Measurements from ENCODE around the gene PTGR3.
A peak's percentile ranks its signal among the peaks of the same experiment; 100 is the strongest.

The PTGR3 gene, protein sequence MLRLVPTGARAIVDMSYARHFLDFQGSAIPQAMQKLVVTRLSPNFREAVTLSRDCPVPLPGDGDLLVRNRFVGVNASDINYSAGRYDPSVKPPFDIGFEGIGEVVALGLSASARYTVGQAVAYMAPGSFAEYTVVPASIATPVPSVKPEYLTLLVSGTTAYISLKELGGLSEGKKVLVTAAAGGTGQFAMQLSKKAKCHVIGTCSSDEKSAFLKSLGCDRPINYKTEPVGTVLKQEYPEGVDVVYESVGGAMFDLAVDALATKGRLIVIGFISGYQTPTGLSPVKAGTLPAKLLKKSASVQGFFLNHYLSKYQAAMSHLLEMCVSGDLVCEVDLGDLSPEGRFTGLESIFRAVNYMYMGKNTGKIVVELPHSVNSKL

GRCh38 chr18:75209129-75209950 is at the start of gene PTGR3:
Gene PTGR3, minus strand, starts transcription at chr18:75209139. Its CDS starts 81 bp downstream, at chr18:75209058.
- DNase-seq = peak; percentile 80 to 88

DNA sequence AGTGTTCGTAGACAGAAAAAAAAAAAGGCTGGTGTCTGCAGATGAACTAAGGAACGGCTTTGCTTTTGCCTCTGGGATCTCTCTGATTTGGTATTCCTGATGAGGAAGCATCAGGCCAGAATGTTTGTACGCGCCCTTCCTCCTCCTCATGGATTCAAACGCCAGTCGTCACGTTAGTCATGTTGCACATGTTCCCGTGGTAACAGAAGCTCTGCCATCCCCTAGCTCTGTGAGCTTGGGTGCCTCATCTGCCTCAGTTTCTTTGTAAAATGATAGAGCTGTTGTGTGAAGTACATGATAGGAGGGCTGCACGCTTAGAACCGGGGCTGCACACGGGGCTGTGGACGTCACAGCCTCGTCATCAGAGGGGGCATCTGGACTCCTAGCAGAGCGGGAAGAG is 48.7 kb upstream of the PTGR3 start:
- DNase-seq = peak in 1 of 2 experiments; percentile 59

DNA sequence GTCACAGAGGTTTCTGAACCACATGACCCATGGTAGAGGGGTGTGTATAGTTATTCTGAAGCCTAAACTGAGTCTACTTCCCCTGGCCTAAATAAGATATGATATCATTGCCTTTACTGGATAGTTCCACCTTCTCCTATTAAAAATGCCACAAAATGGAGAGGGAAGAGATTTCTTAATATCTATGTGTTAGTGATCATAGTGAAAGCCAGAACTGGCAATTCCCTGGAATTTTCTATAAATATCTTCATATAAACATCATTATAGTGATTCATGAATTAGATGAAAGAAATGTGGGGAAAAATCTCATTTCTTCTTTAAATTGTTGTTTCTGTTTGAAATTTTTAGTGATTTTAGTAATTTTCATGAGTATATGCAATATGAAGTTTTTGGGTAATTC is 47.4 kb upstream of the PTGR3 start:
- DNase-seq = no peak

GRCh38 chr18:75255094-75255493 is 46.2 kb upstream of the PTGR3 start:
- peak in 1 of 2 experiments; percentile 52 for DNase-seq

GRCh38 chr18:75253784-75254183 is 44.8 kb upstream of the PTGR3 start:
- DNase-seq = peak in 1 of 2 experiments; percentile 61

GRCh38 chr18:75253043-75253442 is 44.1 kb upstream of the PTGR3 start:
- no peak for DNase-seq

GRCh38 chr18:75252136-75252535 is 43.2 kb upstream of the PTGR3 start:
- DNase-seq = no peak

- DNase-seq = no peak
Observed at GRCh38 chr18:75251466-75251865, 42.5 kb upstream of the PTGR3 start.

- no peak for DNase-seq
Observed at GRCh38 chr18:75250471-75250821, 41.5 kb upstream of the PTGR3 start.

- no peak for DNase-seq
Observed at GRCh38 chr18:75249672-75250470, 40.9 kb upstream of the PTGR3 start.

GRCh38 chr18:75249175-75249518 is 40.2 kb upstream of the PTGR3 start:
- no peak for DNase-seq

DNA sequence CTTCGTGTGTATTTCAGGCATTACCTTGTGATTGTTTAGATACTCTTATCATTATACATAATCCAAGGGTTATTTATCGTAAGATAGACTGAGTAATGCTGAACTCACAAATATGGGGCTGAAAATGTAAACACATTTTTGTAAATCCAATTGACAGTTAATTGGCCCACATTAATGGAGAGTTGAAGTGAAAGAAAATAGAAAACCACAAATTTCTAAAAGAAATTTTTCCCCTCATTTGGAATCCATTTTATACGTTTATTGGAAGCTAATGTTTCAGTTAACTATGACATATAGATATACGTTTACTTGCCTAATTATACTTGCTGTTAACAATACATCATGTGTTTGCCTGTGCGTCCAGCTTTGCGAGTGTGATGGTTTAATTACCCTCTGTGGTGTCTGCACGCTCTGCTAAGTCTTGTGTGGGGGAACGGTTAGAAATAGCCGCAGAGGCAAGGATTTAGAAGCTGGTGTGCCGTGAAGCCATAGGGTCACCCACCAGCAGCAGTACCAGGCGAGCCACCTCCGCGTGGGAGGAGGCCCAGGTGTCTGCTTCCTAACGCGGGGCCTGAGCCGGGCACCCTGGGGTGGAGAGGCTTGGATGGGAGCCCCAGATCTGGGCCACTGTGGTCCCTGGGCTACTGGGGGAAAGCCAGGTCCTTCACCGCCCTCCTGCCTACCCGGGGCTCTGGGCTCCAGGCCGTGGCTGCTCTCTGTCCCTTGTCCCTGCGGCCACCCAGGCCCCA is 39.7 kb upstream of the PTGR3 start:
- peak; percentile 17 to 49 for DNase-seq

DNA sequence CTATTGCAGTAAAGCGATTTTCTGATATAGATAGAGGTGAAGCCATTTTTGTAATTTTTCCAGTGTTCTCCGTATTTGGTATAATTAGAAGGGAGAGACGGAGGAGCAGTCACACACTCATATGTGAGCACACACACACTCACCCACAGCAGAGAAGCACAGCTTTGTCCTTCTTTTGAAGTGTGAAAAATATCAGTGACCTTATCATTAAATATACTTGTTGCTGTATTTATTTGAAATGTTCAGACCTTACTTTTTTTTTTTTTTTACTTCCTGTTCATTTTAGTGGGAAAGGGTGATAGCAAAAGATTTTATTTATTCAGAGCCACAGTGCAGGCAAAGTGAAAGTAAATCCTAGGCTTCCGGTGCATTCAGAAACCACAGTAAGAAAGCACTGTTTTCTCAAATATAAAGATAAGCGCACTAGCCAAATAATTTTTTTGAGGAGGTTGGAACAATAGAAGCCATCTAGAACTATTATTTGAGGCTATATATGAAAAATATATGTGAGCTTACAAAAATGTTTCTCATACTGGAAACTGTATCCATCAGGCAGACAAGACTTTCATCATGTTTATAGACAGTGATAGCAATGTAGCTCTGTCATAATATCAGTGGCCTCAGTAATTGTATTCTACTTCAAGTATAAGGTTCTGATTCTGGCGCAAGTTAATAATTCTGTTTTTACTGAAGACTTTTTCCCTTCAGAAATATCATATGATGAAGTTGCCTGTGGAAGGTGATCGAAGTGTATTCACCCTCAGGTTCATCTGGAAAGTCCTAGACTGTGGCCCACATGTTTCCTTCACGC is 38.9 kb upstream of the PTGR3 start:
- no peak for DNase-seq

- peak in 1 of 2 experiments; percentile 54 for DNase-seq
Observed at GRCh38 chr18:75246721-75247610, 38.0 kb upstream of the PTGR3 start.

DNA sequence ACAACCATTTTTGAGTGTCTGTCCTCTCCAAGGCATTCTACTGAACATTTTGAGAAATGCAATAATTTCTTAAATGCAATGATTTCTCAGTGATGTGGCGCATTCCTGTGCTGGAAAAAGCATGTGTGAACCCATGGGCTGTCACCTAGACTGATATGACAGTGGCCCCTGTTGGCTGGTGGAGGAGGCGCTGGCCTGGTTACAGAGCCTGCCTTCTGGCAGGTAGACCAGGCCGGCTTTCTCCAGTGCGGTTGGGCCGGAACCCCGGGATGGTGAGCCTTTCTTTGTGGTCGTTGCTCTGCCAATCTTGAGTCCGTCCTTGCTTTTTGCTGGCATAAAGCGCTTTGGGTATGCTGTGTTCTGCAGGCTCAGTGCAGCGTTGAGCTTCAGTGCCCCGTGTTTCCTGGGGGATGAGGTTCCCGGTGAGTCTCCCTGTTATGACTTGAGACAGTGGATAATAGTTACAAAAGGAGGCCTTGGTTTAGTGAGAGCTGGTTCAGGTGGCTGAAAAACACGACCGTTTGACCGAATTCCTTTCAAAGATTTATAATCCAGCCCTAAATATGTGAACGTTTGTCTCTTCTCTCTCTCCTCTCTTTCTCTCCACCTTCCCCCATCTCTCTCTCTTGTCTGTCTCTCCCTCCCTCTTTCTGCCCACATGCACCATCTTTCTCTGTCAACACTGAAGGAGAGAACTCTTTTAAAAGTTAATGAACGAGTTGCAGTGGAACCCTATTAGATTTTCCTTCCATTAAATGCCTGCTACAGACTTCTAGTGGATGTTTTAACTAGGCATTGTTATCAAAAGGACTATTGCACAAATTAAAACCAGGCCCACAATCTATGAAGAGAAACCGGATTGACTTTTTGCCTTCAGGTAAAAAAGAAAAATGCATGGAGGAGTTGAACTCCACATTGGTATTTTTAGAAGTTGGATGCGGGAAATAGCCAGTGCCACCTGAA is 35.7 kb upstream of the PTGR3 start:
- peak in 1 of 2 experiments; percentile 58 for DNase-seq

GRCh38 chr18:75241705-75242104 is 32.8 kb upstream of the PTGR3 start:
- no peak for DNase-seq

DNA sequence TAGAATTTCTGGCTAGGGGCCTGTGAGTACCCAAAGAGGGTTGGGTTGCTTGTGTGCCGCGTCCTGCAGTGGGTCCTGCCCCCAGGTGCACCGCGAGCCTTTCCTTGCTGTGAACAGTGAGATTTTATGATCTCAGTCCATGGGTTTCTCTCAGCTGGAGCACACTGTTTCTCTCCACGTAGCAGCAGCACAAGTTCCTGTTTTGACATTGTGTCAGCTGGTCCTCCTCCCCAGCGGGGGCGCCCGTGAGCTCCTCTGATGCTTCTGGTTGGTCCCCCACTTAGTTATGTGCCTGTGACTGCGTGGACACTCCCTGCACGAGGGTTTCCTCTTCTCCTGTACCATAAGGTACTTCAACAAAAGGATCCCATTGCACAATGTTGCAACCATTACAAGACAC is 31.5 kb upstream of the PTGR3 start:
- DNase-seq = no peak

DNA sequence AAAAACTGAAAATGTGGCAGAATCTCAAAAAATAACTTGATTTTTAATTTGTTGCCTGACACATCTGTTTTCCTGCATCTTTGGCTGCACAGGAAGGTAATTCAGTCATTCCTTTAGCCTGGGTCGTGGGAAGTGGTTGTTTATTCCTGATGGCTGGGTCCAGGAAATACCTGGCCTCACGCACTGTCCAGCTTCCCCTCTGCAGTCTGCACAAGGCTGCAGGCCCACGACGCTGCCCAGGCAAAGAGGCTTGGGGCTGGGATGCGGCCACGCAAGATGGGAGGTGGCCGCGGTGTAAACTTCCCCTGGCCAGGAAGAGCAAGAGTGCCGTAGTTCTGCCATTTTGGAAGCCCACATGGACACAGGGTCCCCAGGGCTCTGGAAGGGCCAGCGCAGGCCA is 29.8 kb upstream of the PTGR3 start:
- DNase-seq = no peak

DNA sequence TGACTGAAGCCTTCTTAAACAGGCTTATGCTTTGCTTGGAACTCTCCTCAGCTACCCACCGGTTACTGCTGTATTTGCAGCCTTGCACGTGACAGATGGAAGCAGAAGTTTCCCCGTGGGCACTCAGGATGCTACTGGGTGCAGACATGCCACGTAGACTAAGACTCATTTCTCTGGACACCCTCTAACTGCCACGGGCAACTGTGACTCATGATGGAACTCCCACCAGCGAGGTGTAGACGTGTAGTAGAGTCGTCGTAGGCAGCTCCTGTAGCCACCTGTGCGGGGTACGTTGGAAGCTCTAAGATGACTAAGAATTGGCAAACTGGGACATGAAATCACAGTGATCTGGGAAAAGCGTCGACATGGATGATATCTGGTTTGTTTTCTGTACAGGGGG is 29.2 kb upstream of the PTGR3 start:
- DNase-seq = no peak
